ENCODE results near the gene KREMEN1.

GRCh38 chr22:29050457-29050856 is 22.4 kb upstream of the KREMEN1 start:
- TF ChIP-seq JUN (IDR thresholded peaks at IDR 0.05; ENCODE audit: borderline replicate concordance, low read depth, low read length) = no peak
- TF ChIP-seq JUN (CRISPR knock-in tag; IDR thresholded peaks at IDR 0.05; ENCODE audit: borderline replicate concordance) = no peak
- TF ChIP-seq ARHGAP35 (IDR thresholded peaks at IDR 0.05; ENCODE audit: partially characterized antibody) = no peak
- no peak for TF ChIP-seq POLR2A (conservative IDR thresholded peaks at IDR 0.05)
- no peak for TF ChIP-seq RBBP5 (IDR thresholded peaks at IDR 0.05; ENCODE audit: borderline replicate concordance, insufficient read depth, low read length, poor library complexity, severe bottlenecking)
- no peak for TF ChIP-seq FOSL1 (tag; conservative IDR thresholded peaks at IDR 0.05)
- no peak for TF ChIP-seq TCF7L2 (IDR thresholded peaks at IDR 0.05; ENCODE audit: low read depth, low read length)
- TF ChIP-seq YY1 (IDR thresholded peaks at IDR 0.05; ENCODE audit: borderline replicate concordance in 1 of 3, control insufficient read depth in 1 of 3, extremely low read depth in 1 of 3, insufficient read depth in 3 of 3, insufficient read length in 1 of 3, insufficient replicate concordance in 2 of 3, low read depth in 1 of 3, low read length in 2 of 3) = no peak
- no peak for TF ChIP-seq MAFG (tag; conservative IDR thresholded peaks at IDR 0.05)
- no peak for TF ChIP-seq CTCF (IDR thresholded peaks at IDR 0.05 in 2 of 3, conservative IDR thresholded peaks at IDR 0.05 in 1 of 3; ENCODE audit: insufficient read depth in 2 of 3, low read depth in 1 of 3, low read length in 3 of 3)
- TF ChIP-seq, protein P1, sequence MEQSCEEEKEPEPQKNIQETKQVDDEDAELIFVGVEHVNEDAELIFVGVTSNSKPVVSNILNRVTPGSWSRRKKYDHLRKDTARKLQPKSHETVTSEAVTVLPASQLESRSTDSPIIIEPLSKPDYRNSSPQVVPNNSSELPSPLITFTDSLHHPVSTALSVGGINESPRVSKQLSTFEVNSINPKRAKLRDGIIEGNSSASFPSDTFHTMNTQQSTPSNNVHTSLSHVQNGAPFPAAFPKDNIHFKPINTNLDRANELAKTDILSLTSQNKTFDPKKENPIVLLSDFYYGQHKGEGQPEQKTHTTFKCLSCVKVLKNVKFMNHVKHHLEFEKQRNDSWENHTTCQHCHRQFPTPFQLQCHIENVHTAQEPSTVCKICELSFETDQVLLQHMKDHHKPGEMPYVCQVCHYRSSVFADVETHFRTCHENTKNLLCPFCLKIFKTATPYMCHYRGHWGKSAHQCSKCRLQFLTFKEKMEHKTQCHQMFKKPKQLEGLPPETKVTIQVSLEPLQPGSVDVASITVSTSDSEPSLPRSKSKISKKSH (CRISPR knock-in tag; IDR thresholded peaks at IDR 0.05) = no peak
- no peak for TF ChIP-seq E2F4 (CRISPR knock-in tag; IDR thresholded peaks at IDR 0.05; ENCODE audit: low read depth)
- no peak for TF ChIP-seq FOXA1 (IDR thresholded peaks at IDR 0.05; ENCODE audit: borderline replicate concordance)
- TF ChIP-seq ZBTB40 (IDR thresholded peaks at IDR 0.05) = no peak
- no peak for TF ChIP-seq ZBTB40 (CRISPR knock-in tag; IDR thresholded peaks at IDR 0.05)
